Vagina (tissue), 2 donors: ENCODE results near the gene RAD17.
"Not testable (repeated sequence)": the region's sequence is repeated elsewhere in the genome, so short reads cannot be mapped to it uniquely, and the experiment has no call there.

Experiments
- CTCF ChIP-seq, 3 experiments: fragments of 450-650 bp in 2 of 3; fragments of 200-600 bp in 1 of 3; sonication (generic) in 1 of 3; IDR thresholded peaks; one replicate each; pipeline ENCODE4 v1.5.1; 2017 to 2019; ENCODE audit warnings: antibody characterized with exemption in 3 of 3, mild to moderate bottlenecking in 2 of 3, moderate library complexity in 2 of 3
- POLR2A ChIP-seq, 2 donors: fragments of 450-650 bp; IDR thresholded peaks; one replicate each; pipeline ENCODE4 v1.6.1; 2017; ENCODE audit warnings: antibody characterized with exemption in 2 of 2, mild to moderate bottlenecking in 2 of 2, moderate library complexity in 2 of 2
- POLR2AphosphoS5 ChIP-seq, 2 donors: sonication (generic); formaldehyde crosslinking; IDR thresholded peaks; one replicate each; pipeline ENCODE4 v1.9.0; 2017; ENCODE audit warnings: antibody characterized with exemption in 2 of 2, mild to moderate bottlenecking in 2 of 2, low read depth in 1 of 2; ENCODE audit not compliant: insufficient read depth in 1 of 2

- not testable (repeated sequence) for TF ChIP-seq CTCF (IDR thresholded peaks at IDR 0.05); POLR2AphosphoS5 (IDR thresholded peaks at IDR 0.05; ENCODE audit: insufficient read depth in 1 of 2, low read depth in 1 of 2); POLR2A (IDR thresholded peaks at IDR 0.05)
These were observed 717 bp downstream of the RAD17 start for GRCh38 chr5:69370335-69370734.
